K562 (cell line): ENCODE measurements around the gene CLDN34. TPM values are rescaled to one million over a fixed set of nuclear protein-coding genes. Genes with fewer than 3 reads are reported as not detected.

Source experiments
- ATAC-seq: fragments of 200-7000 bp; cut with Tn5 transposase; 3 replicates; pipeline ENCODE4 v1.9.1; 2020; ENCODE audit warnings: moderate library complexity
- BruUV-seq: library from RNA; stranded (reverse); fragments of 400-500 nt; replicated peaks from 2 replicates; lab custom pipeline; 2021; lab: Mats Ljungman, UMichigan
- CTCF ChIA-PET: fragments of 300-600 bp; formaldehyde crosslinking; extraction: SDS; loops from one replicate; lab custom pipeline; 2021; ENCODE audit warnings: low intra/inter-chr PET ratio; lab: Yijun Ruan, JAX
- POLR2A ChIA-PET: fragments of 300-600, 350-650 bp; sonication (Branson Sonifier 250); formaldehyde crosslinking; extraction: SDS; loops from one replicate; lab custom pipeline; 2021; ENCODE audit warnings: antibody characterized with exemption, inconsistent platforms; lab: Yijun Ruan, JAX
- DNase-seq, 4 experiments: peaks; one replicate each; pipeline versions ENCODE4 v3.0.0 to v3.0.0-alpha.2; 2011 to 2018; ENCODE audit warnings: low spot score in 3 of 4, mixed read lengths in 3 of 4; ENCODE audit errors: extremely low read depth in 1 of 4
- FAIRE-seq: peaks from 2 replicates; lab custom pipeline; 2011; peaks lifted over from hg19 to GRCh38; lab: Jason Lieb, UNC
- H2AFZ ChIP-seq: 2 replicates; pipeline ENCODE4 v1.6.0; 2011; ENCODE audit warnings: low read depth, low read length, control low read depth, inconsistent platforms
- H3K27ac ChIP-seq: fragments of 200-600 bp; 3 replicates; pipeline ENCODE4 v1.8.0; 2011; ENCODE audit warnings: low read depth, mild to moderate bottlenecking, control low read depth, inconsistent platforms, low read length, moderate library complexity, mixed read lengths; ENCODE audit errors: extremely low read depth
- H3K27me3 ChIP-seq, 2 experiments: fragments of 300-600 bp in 1 of 2; 2 replicates in 1 of 2; 3 replicates in 1 of 2; pipeline versions ENCODE4 v1.6.0 to v1.8.0; 2011; ENCODE audit warnings: inconsistent platforms in 2 of 2, low read length in 2 of 2, mild to moderate bottlenecking in 1 of 2, mixed read lengths in 1 of 2, moderate library complexity in 1 of 2; ENCODE audit not compliant: control insufficient read depth in 2 of 2, insufficient read depth in 2 of 2
- H3K36me3 ChIP-seq: fragments of 300-600 bp; 3 replicates; pipeline ENCODE4 v1.8.0; 2011; ENCODE audit warnings: mild to moderate bottlenecking, low read length, inconsistent platforms; ENCODE audit not compliant: control insufficient read depth, insufficient read depth
- H3K4me1 ChIP-seq, 2 experiments: fragments of 200-600 bp in 1 of 2; replicated peaks in 1 of 2; 2 replicates in 1 of 2; 3 replicates in 1 of 2; pipeline versions ENCODE4 v1.5.1 to v1.8.0; 2011; ENCODE audit warnings: inconsistent platforms in 2 of 2, low read length in 2 of 2, mild to moderate bottlenecking in 1 of 2, mixed read lengths in 1 of 2, moderate library complexity in 1 of 2; ENCODE audit not compliant: control insufficient read depth in 2 of 2, insufficient read depth in 2 of 2
- H3K4me2 ChIP-seq: 2 replicates; pipeline ENCODE4 v1.6.1; 2011; ENCODE audit warnings: low read length, control low read depth, inconsistent platforms, mixed read lengths; ENCODE audit not compliant: insufficient read depth
- H3K4me3 ChIP-seq: fragments of 200-600 bp; sonication (generic), shearing (Covaris generic); 2 replicates; pipeline ENCODE4 v1.5.1; 2016; ENCODE audit warnings: control low read depth, inconsistent platforms
- H3K79me2 ChIP-seq: fragments of 200-600 bp; 3 replicates; pipeline ENCODE4 v1.8.0; 2011; ENCODE audit warnings: low read length, inconsistent platforms; ENCODE audit not compliant: control insufficient read depth, insufficient read depth
- H3K9ac ChIP-seq, 2 experiments: 2 replicates each; pipeline versions ENCODE4 v1.6.0 to v1.6.1; 2011; ENCODE audit warnings: low read depth in 2 of 2, low read length in 2 of 2, control low read depth in 1 of 2, inconsistent platforms in 1 of 2, mild to moderate bottlenecking in 1 of 2, mixed read lengths in 1 of 2; ENCODE audit not compliant: insufficient read depth in 1 of 2
- H3K9me1 ChIP-seq: one replicate; pipeline ENCODE4 v1.6.0; 2011; ENCODE audit warnings: inconsistent platforms, mild to moderate bottlenecking, low read length, moderate library complexity; ENCODE audit not compliant: control insufficient read depth, insufficient read depth
- H3K9me3 ChIP-seq: replicated peaks from 2 replicates; pipeline ENCODE4 v1.5.1; 2011; ENCODE audit warnings: low read depth, low read length, inconsistent platforms; ENCODE audit not compliant: control insufficient read depth, insufficient read depth
- H4K20me1 ChIP-seq: replicated peaks from 2 replicates; pipeline ENCODE4 v1.6.1; 2011; ENCODE audit warnings: low read length, inconsistent platforms, mixed read lengths; ENCODE audit not compliant: control insufficient read depth, insufficient read depth
- CREB5 ChIP-seq: fragments of 250-450 bp; sonication (Bioruptor Pico); IDR thresholded peaks from 2 replicates; pipeline ENCODE4 v1.5.0; 2020; ENCODE audit warnings: mild to moderate bottlenecking
- CREBBP ChIP-seq: IDR thresholded peaks from one replicate; pipeline ENCODE4 v1.6.1; 2012; ENCODE audit warnings: low read depth, mild to moderate bottlenecking, control low read depth, inconsistent platforms, low read length
- CTBP1 ChIP-seq: fragments of 450-650 bp; IDR thresholded peaks from 2 replicates; pipeline ENCODE4 v1.6.1; 2016; ENCODE audit warnings: borderline replicate concordance
- IFI16 ChIP-seq: fragments of 250-450 bp; sonication (Bioruptor Pico); IDR thresholded peaks from 2 replicates; pipeline ENCODE4 v2.1.2; 2022; ENCODE audit warnings: mild to moderate bottlenecking, inconsistent platforms
- MLX ChIP-seq, 2 experiments: fragments of 450-650 bp in 1 of 2; sonication (generic) in 1 of 2; formaldehyde crosslinking; conservative IDR thresholded peaks; 2 replicates each; pipeline versions ENCODE4 v1.4.0 to v1.8.1; 2020 to 2022; ENCODE audit warnings: mild to moderate bottlenecking in 1 of 2, missing genetic modification reagents in 1 of 2
- NFXL1 ChIP-seq: fragments of 450-650 bp; formaldehyde crosslinking; IDR thresholded peaks from 2 replicates; pipeline ENCODE4 v1.4.0; 2021; ENCODE audit warnings: mild to moderate bottlenecking
- NR3C1 ChIP-seq: sonication (generic); formaldehyde crosslinking; IDR thresholded peaks from 2 replicates; pipeline ENCODE4 v1.8.1; 2022; ENCODE audit warnings: missing genetic modification reagents
- ZFP30 ChIP-seq: fragments of 250-450 bp; sonication (Bioruptor Pico); IDR thresholded peaks from 2 replicates; pipeline ENCODE4 v1.8.0; 2022; ENCODE audit warnings: moderate library complexity, mild to moderate bottlenecking, inconsistent platforms, borderline replicate concordance
- ZNF146 ChIP-seq: IDR thresholded peaks from one replicate; pipeline ENCODE4 v1.6.1; 2018; ENCODE audit warnings: missing compliant biosample characterization; ENCODE audit not compliant: unreplicated experiment
- WGBS: fragments of 100-300 bp; shearing (Covaris generic); methylation state at CpG from one replicate; pipeline ENCODE4 v1.1.6; 2016; ENCODE audit warnings: low coverage, mixed read lengths; ENCODE audit not compliant: insufficient coverage; ENCODE audit errors: missing lambda C conversion rate; 5-methylcytosine and 5-hydroxymethylcytosine counted together
- in situ Hi-C: fragments of 300-500 bp; cut with MboI; formaldehyde crosslinking; loops from 4 replicates; pipeline ENCODE4 v1.15.0; 2018; ENCODE audit warnings: inconsistent platforms, mixed read lengths
- intact Hi-C: fragments of 100-400 bp; cut with micrococcal nuclease; formaldehyde crosslinking; loops from 2 replicates; pipeline ENCODE4 v1.14.2; 2022
- polyA plus RNA-seq, 8 experiments: library from polyadenylated mRNA; depleted of rRNA in 4 of 8; stranded (reverse) in 5 of 8; unstranded in 3 of 8; fragments of >200 nt; fragmentation: Nextera tagmentation in 2 of 8; fragmentation: Illumina TruSeq in 1 of 8; extraction: Ambion mirVana in 2 of 8; extraction: Trizol in 1 of 8; gene quantifications; 2 replicates each; pipeline versions ENCODE4 v1.2.1 to v1.2.3, GENCODE V29; 2011 to 2014; ENCODE audit warnings: inconsistent platforms in 1 of 8, missing spikeins in 1 of 8
- total RNA-seq, 7 experiments: library from RNA; depleted of rRNA in 6 of 7; stranded (reverse); fragments of >200 nt in 6 of 7; fragmentation: Illumina TruSeq in 2 of 7; extraction: Trizol in 2 of 7; gene quantifications; 2 replicates each; pipeline versions ENCODE4 v1.2.1 to v1.2.3, GENCODE V29; 2011 to 2021; ENCODE audit warnings: low replicate concordance in 1 of 7
- TF ChIP-seq, protein P1 (sequence below): sonication (generic); formaldehyde crosslinking; IDR thresholded peaks from 2 replicates; pipeline ENCODE4 v1.8.0; 2022; ENCODE audit warnings: mild to moderate bottlenecking, missing genetic modification reagents, borderline replicate concordance

CLDN34 gene
- total and polyA plus RNA-seq, 9 of the 15 experiments (the other 6 are each of a cell fraction or from before 2014, with no cell fraction given): not detected

GRCh38 chrX:10010686-10011085 lies 43.5 kb downstream of the CLDN34 start:
- WGBS: 0% methylated on average over 5 of the region's 5 CpGs
- POLR2A ChIA-PET: no interaction called here
- FAIRE-seq: no peak
- Histone ChIP-seq H3K4me1 (peaks cover 0 to 8% of the 10 kb centered on the region in 2 experiments; a peak in 2 of 5 replicates), H3K79me2 (no peaks in the 10 kb centered on the region), H3K27ac (no peak overlapping the region), H3K4me2 (no peak overlapping the region), H3K9me1 (no peaks in the 10 kb centered on the region), H3K27me3 (no peaks in the 10 kb centered on the region), H4K20me1 (no peaks in the 10 kb centered on the region), H3K9me3 (no peaks in the 10 kb centered on the region), H3K4me3 (no peak overlapping the region), H3K9ac (no peak overlapping the region), H2AFZ (no peak overlapping the region), H3K36me3 (no peaks in the 10 kb centered on the region)
- no TSS peak for BruUV-seq
- CTCF ChIA-PET: no interaction called here
- DNase-seq: no peak
- intact Hi-C loops: no loop called here
- in situ Hi-C loops: no loop called here
- ATAC-seq: no peak
- TF ChIP-seq CREBBP (no peak), ZNF146 (no peak), CREB5 (CRISPR knock-in tag) (no peak), NFXL1 (CRISPR knock-in tag) (no peak), MLX (CRISPR knock-in tag; conservative IDR thresholded peaks at IDR 0.05) (no peak), CTBP1 (no peak), NR3C1 (CRISPR knock-in tag) (no peak), IFI16 (no peak), ZFP30 (CRISPR knock-in tag) (no peak)
- TF ChIP-seq, protein P1, sequence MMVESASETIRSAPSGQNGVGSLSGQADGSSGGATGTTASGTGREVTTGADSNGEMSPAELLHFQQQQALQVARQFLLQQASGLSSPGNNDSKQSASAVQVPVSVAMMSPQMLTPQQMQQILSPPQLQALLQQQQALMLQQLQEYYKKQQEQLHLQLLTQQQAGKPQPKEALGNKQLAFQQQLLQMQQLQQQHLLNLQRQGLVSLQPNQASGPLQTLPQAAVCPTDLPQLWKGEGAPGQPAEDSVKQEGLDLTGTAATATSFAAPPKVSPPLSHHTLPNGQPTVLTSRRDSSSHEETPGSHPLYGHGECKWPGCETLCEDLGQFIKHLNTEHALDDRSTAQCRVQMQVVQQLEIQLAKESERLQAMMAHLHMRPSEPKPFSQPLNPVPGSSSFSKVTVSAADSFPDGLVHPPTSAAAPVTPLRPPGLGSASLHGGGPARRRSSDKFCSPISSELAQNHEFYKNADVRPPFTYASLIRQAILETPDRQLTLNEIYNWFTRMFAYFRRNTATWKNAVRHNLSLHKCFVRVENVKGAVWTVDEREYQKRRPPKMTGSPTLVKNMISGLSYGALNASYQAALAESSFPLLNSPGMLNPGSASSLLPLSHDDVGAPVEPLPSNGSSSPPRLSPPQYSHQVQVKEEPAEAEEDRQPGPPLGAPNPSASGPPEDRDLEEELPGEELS: no peak
